Esophagus squamous epithelium (tissue), 4 donors: ENCODE data around the gene NR2C2.

Experiments
- CTCF ChIP-seq, 6 experiments: fragments of 450-650 bp in 4 of 6; fragments of 200-600 bp in 2 of 6; sonication (generic) in 2 of 6; IDR thresholded peaks; one replicate each; pipeline ENCODE4 v1.5.1; 2016 to 2019; ENCODE audit warnings: antibody characterized with exemption in 6 of 6, mild to moderate bottlenecking in 4 of 6, moderate library complexity in 4 of 6
- POLR2A ChIP-seq, 4 donors: fragments of 450-650 bp; IDR thresholded peaks; one replicate each; pipeline ENCODE4 v1.6.1; 2017; ENCODE audit warnings: antibody characterized with exemption in 4 of 4, mild to moderate bottlenecking in 4 of 4, moderate library complexity in 3 of 4

GRCh38 chr3:15086699-15087098 lies 139.3 kb downstream of the NR2C2 start:
- no peak for TF ChIP-seq CTCF (IDR thresholded peaks at IDR 0.05)
- TF ChIP-seq POLR2A (IDR thresholded peaks at IDR 0.05): no peak
